Neural cell (in vitro differentiated cells): ENCODE measurements around the gene TIRAP. TPM values are rescaled to one million over a fixed set of nuclear protein-coding genes. Genes with fewer than 3 reads are reported as not detected.

ENCODE experiments used
- H2AFZ ChIP-seq: fragments of 200-600, 300-800 bp; sonication (generic), shearing (Covaris generic); 2 replicates; pipeline ENCODE4 v1.6.0; 2014; ENCODE audit warnings: low read depth, mild to moderate bottlenecking, antibody characterized with exemption, low read length, moderate library complexity
- H3F3A ChIP-seq: fragments of 200-600 bp; shearing (Covaris generic); 2 replicates; pipeline ENCODE4 v1.6.1; 2016; ENCODE audit warnings: mild to moderate bottlenecking, moderate library complexity, mixed read lengths, antibody characterized with exemption, low read length; ENCODE audit not compliant: insufficient read depth, poor library complexity, severe bottlenecking
- H3K27ac ChIP-seq: fragments of 200-600, 300-800 bp; sonication (generic), shearing (Covaris generic); 2 replicates; pipeline ENCODE4 v1.5.1; 2014; ENCODE audit warnings: mild to moderate bottlenecking, low read length, moderate library complexity
- H3K27me3 ChIP-seq: fragments of 300-800, 200-600 bp; sonication (generic), shearing (Covaris generic); 2 replicates; pipeline ENCODE4 v1.6.0; 2014; ENCODE audit warnings: mild to moderate bottlenecking, low read depth, low read length, moderate library complexity; ENCODE audit not compliant: insufficient read depth
- H3K36me3 ChIP-seq: fragments of 300-800, 200-600 bp; sonication (generic), shearing (Covaris generic); 2 replicates; pipeline ENCODE4 v1.5.1; 2014; ENCODE audit warnings: mild to moderate bottlenecking, antibody characterized with exemption, low read length, moderate library complexity; ENCODE audit not compliant: insufficient read depth
- H3K4me2 ChIP-seq: fragments of 300-800, 200-600 bp; sonication (generic), shearing (Covaris generic); 2 replicates; pipeline ENCODE4 v1.6.0; 2014; ENCODE audit warnings: mild to moderate bottlenecking, low read length
- H3K4me3 ChIP-seq: fragments of 300-800, 200-600 bp; sonication (generic), shearing (Covaris generic); 2 replicates; pipeline ENCODE4 v1.5.1; 2014; ENCODE audit warnings: mild to moderate bottlenecking, low read length, moderate library complexity
- H3K79me2 ChIP-seq: fragments of 200-600 bp; shearing (Covaris generic); replicated peaks from 2 replicates; pipeline ENCODE4 v1.6.0; 2014; ENCODE audit warnings: mild to moderate bottlenecking, low read length, moderate library complexity; ENCODE audit not compliant: insufficient read depth
- H3K9ac ChIP-seq: fragments of 300-800, 200-600 bp; sonication (generic), shearing (Covaris generic); 2 replicates; pipeline ENCODE4 v1.6.1; 2016; ENCODE audit warnings: mild to moderate bottlenecking, low read length, mixed read lengths
- H3K9me2 ChIP-seq: fragments of 200-600 bp; shearing (Covaris generic); 2 replicates; pipeline ENCODE4 v1.6.1; 2016; ENCODE audit warnings: mild to moderate bottlenecking, low read length, mixed read lengths; ENCODE audit not compliant: insufficient read depth
- H3K9me3 ChIP-seq: fragments of 200-600, 300-800 bp; sonication (generic), shearing (Covaris generic); 2 replicates; pipeline ENCODE4 v1.6.1; 2016; ENCODE audit warnings: mild to moderate bottlenecking, mixed run types, low read length, moderate library complexity, mixed read lengths
- H4K20me1 ChIP-seq: fragments of 200-600 bp; shearing (Covaris generic); 2 replicates; pipeline ENCODE4 v1.6.1; 2016; ENCODE audit warnings: mild to moderate bottlenecking, mixed run types; ENCODE audit not compliant: insufficient read depth
- EP300 ChIP-seq: fragments of 450-650 bp; conservative IDR thresholded peaks from 2 replicates; pipeline ENCODE4 v1.6.1; 2014; ENCODE audit warnings: antibody characterized with exemption, mild to moderate bottlenecking, moderate library complexity; ENCODE audit not compliant: poor library complexity, severe bottlenecking
- EZH2 ChIP-seq: fragments of 200-600, 300-800 bp; shearing (Covaris generic), sonication (generic); IDR thresholded peaks from 2 replicates; pipeline ENCODE4 v1.6.1; 2014; ENCODE audit warnings: antibody characterized with exemption, low read length, borderline replicate concordance, mild to moderate bottlenecking; ENCODE audit not compliant: insufficient read depth, poor library complexity, severe bottlenecking
- MXI1 ChIP-seq: fragments of 450-650 bp; conservative IDR thresholded peaks from 2 replicates; pipeline ENCODE4 v1.6.1; 2014; ENCODE audit warnings: antibody characterized with exemption, mild to moderate bottlenecking; ENCODE audit not compliant: poor library complexity, severe bottlenecking
- POLR2AphosphoS5 ChIP-seq: IDR thresholded peaks from 2 replicates; pipeline ENCODE4 v1.6.1; 2012
- RAD21 ChIP-seq: fragments of 450-650 bp; conservative IDR thresholded peaks from 2 replicates; pipeline ENCODE4 v1.6.1; 2014; ENCODE audit warnings: antibody characterized with exemption, mild to moderate bottlenecking, moderate library complexity
- REST ChIP-seq: IDR thresholded peaks from 2 replicates; pipeline ENCODE4 v1.6.1; 2012; ENCODE audit warnings: borderline replicate concordance
- SMC3 ChIP-seq: fragments of 450-650 bp; conservative IDR thresholded peaks from 2 replicates; pipeline ENCODE4 v1.6.1; 2014; ENCODE audit warnings: antibody characterized with exemption, mild to moderate bottlenecking, moderate library complexity; ENCODE audit not compliant: poor library complexity
- TAF1 ChIP-seq: IDR thresholded peaks from 2 replicates; pipeline ENCODE4 v1.6.1; 2012; ENCODE audit warnings: low read depth
- polyA plus RNA-seq: library from polyadenylated mRNA; depleted of rRNA; stranded (reverse); fragments of >200 nt; gene quantifications from 2 replicates; pipeline ENCODE4 v1.2.3, GENCODE V29; 2014
- TF ChIP-seq, protein P1 (sequence below): fragments of 450-650 bp; IDR thresholded peaks from 2 replicates; pipeline ENCODE4 v1.5.1; 2014; ENCODE audit warnings: antibody characterized with exemption, mild to moderate bottlenecking, moderate library complexity; ENCODE audit not compliant: poor library complexity, severe bottlenecking

Gene TIRAP
- polyA plus RNA-seq, 1 donor from 2014 or later, result 3.6 TPM

- Histone ChIP-seq H3K79me2 (no peaks in the 10 kb centered on the region), H2AFZ (no peak overlapping the region), H3K4me2 (no peak overlapping the region), H3K36me3 (no peaks in the 10 kb centered on the region), H4K20me1 (no peaks in the 10 kb centered on the region), H3K27ac (no peak overlapping the region), H3K27me3 (no peaks in the 10 kb centered on the region), H3K9me3 (no peaks in the 10 kb centered on the region), H3F3A (no peaks in the 10 kb centered on the region), H3K4me3 (no peak overlapping the region), H3K9me2 (no peaks in the 10 kb centered on the region), H3K9ac (no peak overlapping the region)
- no peak for TF ChIP-seq RAD21
- no peak for TF ChIP-seq REST
- no peak for TF ChIP-seq POLR2AphosphoS5
- no peak for TF ChIP-seq SMC3
- TF ChIP-seq, protein P1, sequence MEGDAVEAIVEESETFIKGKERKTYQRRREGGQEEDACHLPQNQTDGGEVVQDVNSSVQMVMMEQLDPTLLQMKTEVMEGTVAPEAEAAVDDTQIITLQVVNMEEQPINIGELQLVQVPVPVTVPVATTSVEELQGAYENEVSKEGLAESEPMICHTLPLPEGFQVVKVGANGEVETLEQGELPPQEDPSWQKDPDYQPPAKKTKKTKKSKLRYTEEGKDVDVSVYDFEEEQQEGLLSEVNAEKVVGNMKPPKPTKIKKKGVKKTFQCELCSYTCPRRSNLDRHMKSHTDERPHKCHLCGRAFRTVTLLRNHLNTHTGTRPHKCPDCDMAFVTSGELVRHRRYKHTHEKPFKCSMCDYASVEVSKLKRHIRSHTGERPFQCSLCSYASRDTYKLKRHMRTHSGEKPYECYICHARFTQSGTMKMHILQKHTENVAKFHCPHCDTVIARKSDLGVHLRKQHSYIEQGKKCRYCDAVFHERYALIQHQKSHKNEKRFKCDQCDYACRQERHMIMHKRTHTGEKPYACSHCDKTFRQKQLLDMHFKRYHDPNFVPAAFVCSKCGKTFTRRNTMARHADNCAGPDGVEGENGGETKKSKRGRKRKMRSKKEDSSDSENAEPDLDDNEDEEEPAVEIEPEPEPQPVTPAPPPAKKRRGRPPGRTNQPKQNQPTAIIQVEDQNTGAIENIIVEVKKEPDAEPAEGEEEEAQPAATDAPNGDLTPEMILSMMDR, result no peak
- no peak for TF ChIP-seq EP300
- TF ChIP-seq TAF1, result no peak
- no peak for TF ChIP-seq MXI1
- no peak for TF ChIP-seq EZH2
Observed at GRCh38 chr11:126319374-126319740, 36.5 kb downstream of the TIRAP start.

DNA sequence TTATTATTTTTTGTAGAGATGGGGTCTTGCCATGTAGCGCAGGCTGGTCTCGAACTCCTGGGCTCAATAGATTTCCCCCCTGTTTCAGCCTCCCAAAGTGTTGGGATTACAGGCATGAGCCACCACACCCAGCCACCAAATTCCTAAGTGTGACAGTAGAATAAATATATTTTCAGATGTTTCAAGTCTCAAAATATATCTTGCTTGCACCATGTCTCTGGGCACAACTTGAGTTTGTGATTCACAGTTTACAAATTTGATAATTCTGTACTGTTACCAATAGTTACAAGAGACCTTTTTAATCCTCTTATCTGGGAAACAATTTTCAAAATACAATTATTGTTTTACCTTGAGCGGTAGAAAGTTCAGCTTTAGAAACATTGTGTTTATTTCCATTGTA is 40.1 kb downstream of the TIRAP start:
- Histone ChIP-seq H2AFZ (no peak overlapping the region), H3F3A (no peaks in the 10 kb centered on the region), H3K9me3 (no peaks in the 10 kb centered on the region), H3K4me2 (no peak overlapping the region), H3K79me2 (no peaks in the 10 kb centered on the region), H3K27me3 (no peaks in the 10 kb centered on the region), H3K27ac (no peak overlapping the region), H3K9ac (no peak overlapping the region), H3K4me3 (no peak overlapping the region), H4K20me1 (no peaks in the 10 kb centered on the region), H3K9me2 (no peaks in the 10 kb centered on the region), H3K36me3 (no peaks in the 10 kb centered on the region)
- TF ChIP-seq POLR2AphosphoS5 (no peak), EP300 (no peak), TAF1 (no peak), SMC3 (no peak), MXI1 (no peak), EZH2 (no peak), RAD21 (no peak), REST (no peak)
- TF ChIP-seq, protein P1, result no peak
